GM18951 (cell line): ENCODE results near the gene FOXK1.
"Not testable (repeated sequence)": the region's sequence is repeated elsewhere in the genome, so short reads cannot be mapped to it uniquely, and the experiment has no call there.

Source experiments
- POLR2A ChIP-seq: IDR thresholded peaks from 4 replicates; pipeline ENCODE4 v1.6.1; 2011; ENCODE audit warnings: mild to moderate bottlenecking; ENCODE audit not compliant: insufficient read length, insufficient read depth; ENCODE audit errors: extremely low read depth
- in situ Hi-C: fragments of 300-500 bp; cut with MboI; formaldehyde crosslinking; loops from one replicate; pipeline ENCODE4 v1.12.0; 2022; ENCODE audit warnings: low sequenced_read_pairs, mixed read lengths, inconsistent platforms; ENCODE audit not compliant: unreplicated experiment

The FOXK1 gene

GRCh38 chr7:4655311-4655710, 26.8 kb upstream of the FOXK1 start:
- TF ChIP-seq POLR2A, result no peak
- in situ Hi-C loops, result no loop called here

GRCh38 chr7:4655896-4656295, 26.2 kb upstream of the FOXK1 start:
- no peak for TF ChIP-seq POLR2A
- in situ Hi-C loops, result no loop called here

- TF ChIP-seq POLR2A, result no peak
- in situ Hi-C loops, result no loop called here
These were observed 24.3 kb upstream of the FOXK1 start for GRCh38 chr7:4657640-4658417.

GRCh38 chr7:4659551-4660286, 22.4 kb upstream of the FOXK1 start:
- no peak for TF ChIP-seq POLR2A
- in situ Hi-C loops, result no loop called here

DNA sequence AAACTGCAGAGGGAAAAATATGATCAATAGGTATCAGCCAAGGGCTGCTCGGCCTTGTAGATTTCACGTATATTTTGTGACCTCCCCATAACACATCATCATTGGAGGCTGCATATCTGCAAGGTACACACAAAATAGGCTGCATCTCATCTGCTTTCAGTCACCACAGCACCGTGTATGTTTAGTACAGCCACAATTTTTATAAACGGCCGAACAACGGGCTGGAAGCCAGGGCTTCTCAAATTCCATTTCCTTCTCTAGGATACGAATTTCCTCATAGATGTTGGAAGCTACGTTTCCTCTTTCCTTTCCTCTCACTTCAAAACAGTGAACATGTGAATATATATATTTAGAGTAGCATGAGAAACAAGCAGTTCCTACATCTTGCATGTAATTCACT, 20.2 kb upstream of the FOXK1 start:
- in situ Hi-C loops, result no loop called here
- no peak for TF ChIP-seq POLR2A

DNA sequence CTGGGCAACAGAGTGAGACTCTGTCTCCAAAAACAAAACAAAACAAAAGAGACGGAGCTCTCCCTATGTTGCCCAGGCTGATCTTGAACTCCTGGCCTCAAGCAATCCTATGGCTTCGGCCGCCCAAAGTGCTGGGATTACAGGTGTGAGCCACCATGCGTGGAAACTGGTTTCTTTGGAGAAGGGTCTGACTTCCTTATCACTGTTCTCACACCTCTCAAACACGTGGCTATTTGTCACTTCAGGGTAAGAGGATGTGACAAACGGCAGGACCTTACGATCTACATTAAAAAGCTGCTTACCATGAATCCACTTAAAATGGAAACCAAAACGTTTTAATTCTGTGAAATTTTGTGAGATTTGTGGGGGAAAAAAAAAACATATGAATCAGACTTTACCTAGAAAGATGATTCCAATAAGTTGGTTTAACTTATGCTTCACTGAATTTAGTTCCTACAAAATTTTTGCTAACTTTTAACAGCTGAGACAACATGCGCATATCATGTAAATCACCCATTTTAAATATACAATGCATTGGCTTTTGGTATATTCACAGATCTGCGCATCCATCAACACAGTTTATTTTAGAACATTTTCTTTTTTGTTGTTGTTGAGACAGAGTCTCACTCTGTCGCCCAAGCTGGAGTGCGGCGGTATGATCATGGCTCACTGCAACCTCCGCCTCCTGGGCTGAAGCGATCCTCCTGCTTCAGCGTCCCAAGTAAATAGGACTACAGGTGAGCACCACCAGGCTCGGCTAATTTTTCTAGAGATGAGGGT, 18.7 kb upstream of the FOXK1 start:
- TF ChIP-seq POLR2A, result no peak
- in situ Hi-C loops, result no loop called here

DNA sequence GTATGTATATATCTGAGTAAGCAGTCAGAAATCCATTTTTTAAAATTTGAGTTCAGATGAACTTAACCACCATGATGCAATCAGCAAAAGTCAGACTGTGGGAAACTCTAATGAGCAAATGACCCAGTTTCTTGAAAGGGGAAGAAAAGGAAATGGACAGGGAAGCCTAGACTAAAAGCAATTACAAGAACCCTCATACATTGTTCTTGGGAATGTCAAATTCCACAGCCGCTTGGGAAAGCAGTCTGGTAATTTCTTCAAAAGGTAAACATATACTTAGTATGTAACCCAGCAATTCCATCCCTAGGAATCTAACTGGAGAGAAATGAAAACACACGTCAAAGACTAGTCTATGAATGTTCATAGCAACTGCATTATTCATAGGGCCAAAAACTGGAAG, 16.4 kb upstream of the FOXK1 start:
- TF ChIP-seq POLR2A, result no peak
- in situ Hi-C loops, result no loop called here

DNA sequence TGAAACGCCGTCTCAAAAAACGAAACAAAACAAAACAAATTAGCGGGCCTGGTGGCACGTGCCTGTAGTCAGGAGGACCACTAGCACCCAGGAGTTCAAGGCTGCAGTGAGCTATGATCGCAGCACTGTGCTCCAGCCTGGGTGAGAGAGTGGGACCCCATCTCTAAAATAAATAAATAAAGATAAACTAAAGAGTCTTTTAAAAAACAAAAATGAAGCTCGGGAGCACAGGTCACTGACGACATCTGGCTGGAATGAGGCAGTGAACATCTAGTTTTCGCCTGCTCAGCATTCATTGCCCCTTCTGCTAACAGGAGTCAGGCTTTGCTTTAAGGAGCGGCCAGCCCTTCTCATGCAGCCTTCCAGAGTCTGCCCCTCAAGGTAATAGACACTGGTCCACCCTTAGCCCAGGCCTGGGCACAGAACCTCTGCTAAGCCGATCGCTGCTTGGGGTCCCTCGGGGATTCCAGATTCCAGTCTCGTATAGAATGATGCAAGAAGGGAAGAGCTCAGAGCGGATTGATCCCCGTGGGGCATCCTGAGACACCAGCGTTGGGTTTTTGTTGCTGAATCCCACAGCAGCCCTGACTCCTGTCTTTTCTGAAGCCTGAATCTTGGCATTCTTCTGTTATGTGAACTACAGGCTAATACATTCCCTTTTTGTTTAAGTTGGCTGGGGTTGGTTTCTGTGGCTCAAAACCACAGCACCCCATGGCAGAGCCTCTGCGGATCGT, 14.2 kb upstream of the FOXK1 start:
- no peak for TF ChIP-seq POLR2A
- in situ Hi-C loops, result no loop called here

- no peak for TF ChIP-seq POLR2A
- in situ Hi-C loops, result no loop called here
These were observed 13.6 kb upstream of the FOXK1 start for GRCh38 chr7:4668510-4668847.

GRCh38 chr7:4670791-4671190, 11.3 kb upstream of the FOXK1 start:
- in situ Hi-C loops, result no loop called here
- no peak for TF ChIP-seq POLR2A

DNA sequence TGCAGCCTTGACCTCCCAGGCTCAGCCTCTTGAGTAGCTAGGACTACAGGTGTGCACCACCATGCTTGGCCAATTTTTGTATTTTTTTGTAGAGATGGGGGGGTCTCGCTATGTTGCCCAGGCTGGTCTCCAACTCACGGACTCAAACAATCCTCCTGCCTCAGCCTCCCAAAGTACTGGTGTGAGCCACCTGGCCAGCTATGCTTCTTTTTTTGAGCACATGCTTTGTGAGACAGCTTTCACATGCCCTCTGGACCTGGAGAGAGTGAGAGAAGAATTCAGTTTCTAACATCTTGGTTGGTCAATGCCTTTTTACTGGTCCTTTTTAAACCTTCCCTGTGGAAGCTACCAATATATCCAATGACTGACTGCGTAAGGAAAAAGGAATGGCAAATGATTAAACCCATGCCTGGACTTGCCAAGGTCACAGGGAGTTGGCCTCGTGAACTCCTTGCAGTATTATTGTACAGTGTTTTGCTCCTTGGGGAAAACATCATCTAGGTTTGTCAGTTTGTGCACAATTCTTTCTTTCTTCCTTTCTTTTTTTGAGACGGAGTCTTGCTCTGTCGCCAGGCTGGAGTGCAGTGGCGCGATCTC, 6.2 kb upstream of the FOXK1 start:
- in situ Hi-C loops, result no loop called here
- no peak for TF ChIP-seq POLR2A

DNA sequence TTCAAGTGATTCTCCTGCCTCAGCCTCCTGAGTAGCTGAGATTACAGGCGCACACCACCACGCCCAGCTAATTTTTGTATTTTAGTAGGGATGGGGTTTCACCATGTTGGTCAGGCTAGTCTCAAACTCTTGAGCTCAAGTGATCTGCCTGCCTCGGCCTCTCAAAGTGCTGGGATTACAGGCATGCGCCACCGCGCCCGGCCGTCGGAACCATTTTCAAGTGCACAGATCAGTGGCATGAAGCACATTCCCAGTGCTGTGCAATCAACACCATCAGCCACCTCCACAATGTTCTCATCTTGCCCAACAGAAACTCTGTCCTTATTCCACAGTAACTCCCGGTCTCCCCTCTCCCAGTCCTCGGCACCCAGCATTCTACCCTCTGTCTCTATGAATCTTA, 4.6 kb upstream of the FOXK1 start:
- in situ Hi-C loops, result not testable (repeated sequence)
